ENCODE measurements around the gene GIPC2.
"Not testable (repeated sequence)": the region's sequence is repeated elsewhere in the genome, so short reads cannot be mapped to it uniquely, and the experiment has no call there.

Gene GIPC2

GRCh38 chr1:78038071-78038470 lies 7.7 kb upstream of the GIPC2 start:
- no peak for DNase-seq (ENCODE audit: low spot score)

- no peak for DNase-seq (ENCODE audit: low spot score)
These were observed 7.3 kb upstream of the GIPC2 start for GRCh38 chr1:78038491-78038939.

- no peak for DNase-seq (ENCODE audit: low spot score)
These were observed 5.2 kb upstream of the GIPC2 start for GRCh38 chr1:78040484-78041089.

DNA sequence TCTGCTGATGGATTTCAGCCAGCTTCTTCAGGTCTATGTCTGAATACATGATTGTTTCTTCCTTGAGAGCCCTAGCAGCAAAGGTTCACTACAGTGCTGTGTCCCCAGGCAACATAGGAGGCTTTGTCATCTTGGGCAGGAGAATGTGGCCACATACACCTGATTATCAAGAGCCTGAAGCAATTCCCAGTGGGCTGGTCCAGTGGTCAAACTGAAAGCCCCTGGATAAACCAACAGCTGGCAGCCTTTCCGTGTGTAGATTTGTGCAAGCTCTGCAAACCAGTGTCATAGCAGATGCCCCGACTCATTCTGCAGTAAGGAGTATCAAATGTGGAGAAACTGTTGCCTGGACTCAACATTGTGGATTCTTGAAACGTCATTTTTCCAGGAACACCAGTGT lies 2.3 kb upstream of the GIPC2 start:
- DNase-seq (ENCODE audit: low spot score): no peak

DNA sequence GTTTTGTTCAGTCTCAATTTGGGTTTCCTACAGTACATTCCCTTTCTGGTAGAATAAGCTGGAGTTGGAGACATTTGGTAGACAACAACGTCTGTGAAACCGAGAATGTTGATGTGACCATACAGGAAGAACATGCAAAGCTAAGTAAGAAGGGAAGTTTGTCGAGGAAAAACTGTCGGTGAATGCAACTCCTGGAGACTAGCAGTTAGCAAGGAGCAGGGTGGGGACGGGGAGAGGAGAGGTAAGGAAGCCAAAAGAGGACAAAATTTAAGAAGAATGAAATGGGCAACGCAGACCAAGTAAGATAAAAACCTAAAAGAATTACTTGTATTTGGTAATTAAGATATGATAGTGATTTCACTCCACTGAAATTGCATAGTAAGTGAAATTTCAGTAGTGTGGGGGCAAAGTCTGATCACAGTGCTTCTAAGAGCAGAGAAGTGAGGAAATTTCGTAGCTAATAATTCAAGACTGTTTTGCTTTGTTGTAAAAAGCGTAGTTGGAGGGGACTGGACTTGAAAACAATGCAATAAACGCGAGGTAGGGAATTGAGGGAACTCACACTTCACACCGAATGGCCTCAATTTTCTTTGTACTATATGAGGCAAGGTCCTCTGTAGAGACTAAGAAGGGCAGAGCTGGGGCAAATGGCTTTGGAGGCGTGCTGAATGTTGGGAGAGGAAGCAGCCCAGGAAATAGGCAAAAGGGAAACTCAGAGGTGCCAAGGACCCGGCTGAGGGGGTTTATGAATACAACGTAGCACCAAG lies 787 bp upstream of the GIPC2 start:
- no peak for DNase-seq (ENCODE audit: low spot score)

DNA sequence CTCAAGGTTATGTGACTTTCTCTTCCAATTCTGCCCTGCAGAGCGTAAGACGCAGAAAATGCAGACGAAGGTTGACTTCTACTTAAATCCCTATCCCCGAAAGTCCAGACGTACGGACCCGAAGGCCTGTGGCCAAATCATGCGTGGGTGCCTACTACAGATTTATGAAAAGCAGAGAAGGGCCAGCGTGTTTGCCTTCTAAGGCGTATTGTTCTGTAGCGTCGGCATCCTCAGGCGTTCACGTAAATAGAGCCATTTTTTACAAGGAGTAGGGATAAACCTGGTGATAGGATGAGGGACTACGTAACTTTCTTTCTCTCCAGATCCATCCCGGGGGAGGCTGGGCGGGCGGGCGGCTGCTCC lies 222 bp upstream of the GIPC2 start:
- DNase-seq (ENCODE audit: low spot score): no peak

DNA sequence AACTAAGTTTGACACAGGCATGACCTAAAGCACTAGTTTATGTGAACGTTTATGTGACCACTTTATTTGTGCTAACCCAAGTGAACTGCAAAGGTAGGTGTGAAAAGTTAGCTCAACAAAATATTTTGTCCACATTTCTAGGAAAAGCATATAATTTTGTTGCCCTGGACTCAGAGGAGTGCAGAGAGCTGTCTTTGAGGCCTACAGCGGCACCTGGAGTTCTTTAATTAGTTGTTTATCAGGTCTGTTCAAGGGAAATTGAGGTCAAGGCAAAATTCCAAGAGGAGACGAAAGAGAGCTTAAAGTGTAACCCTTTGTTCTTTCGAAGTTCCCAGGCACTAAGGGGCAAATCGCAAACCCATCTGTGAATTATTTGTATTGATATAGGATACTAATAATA lies 1.3 kb downstream of the GIPC2 start:
- DNase-seq (ENCODE audit: low spot score): no peak

DNA sequence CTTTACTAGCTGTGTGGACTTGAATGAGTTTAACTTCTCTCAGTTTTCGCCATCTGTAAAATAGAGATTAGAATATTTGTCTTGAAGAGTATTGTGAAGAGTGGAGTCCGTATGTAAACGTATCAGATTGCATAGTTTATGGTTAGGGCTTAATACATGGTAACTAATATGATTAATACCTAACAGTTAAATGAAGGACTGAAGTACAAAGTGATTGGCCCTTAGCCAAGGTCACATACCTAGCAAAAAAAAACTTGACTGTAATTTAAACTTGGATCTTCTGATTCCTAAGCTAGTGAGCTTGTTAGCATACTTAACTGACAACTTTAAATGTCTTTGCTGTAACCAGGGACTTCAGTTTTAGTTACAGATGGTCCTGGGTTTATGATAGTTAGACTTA lies 1.9 kb downstream of the GIPC2 start:
- DNase-seq (ENCODE audit: low spot score): no peak

GRCh38 chr1:78048446-78048845 lies 2.7 kb downstream of the GIPC2 start:
- no peak for DNase-seq (ENCODE audit: low spot score)

DNA sequence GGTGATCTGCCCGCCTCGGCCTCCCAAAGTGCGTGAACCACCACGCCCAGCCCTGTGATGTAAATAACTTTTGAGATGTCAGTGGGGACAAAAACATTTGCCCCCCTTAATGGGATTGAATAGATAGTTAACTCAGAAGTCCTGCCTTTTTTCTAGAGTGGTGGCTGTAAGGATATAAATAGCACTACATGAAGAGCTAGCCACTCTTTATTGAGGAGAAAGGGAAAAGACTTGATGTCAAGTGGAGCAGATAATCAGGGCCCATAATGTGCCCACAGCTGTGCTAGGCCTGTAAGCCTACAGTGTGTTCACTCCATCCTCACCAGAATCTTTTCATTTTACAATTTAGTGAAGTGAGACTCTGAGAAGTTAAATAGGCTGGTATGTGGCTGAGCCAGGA lies 3.6 kb downstream of the GIPC2 start:
- DNase-seq (ENCODE audit: low spot score): no peak

GRCh38 chr1:78051005-78051404 lies 5.2 kb downstream of the GIPC2 start:
- DNase-seq (ENCODE audit: low spot score): no peak

GRCh38 chr1:78052685-78053405 lies 7.1 kb downstream of the GIPC2 start:
- DNase-seq (ENCODE audit: low spot score): no peak

GRCh38 chr1:78053498-78053897 lies 7.7 kb downstream of the GIPC2 start:
- DNase-seq (ENCODE audit: low spot score): no peak

GRCh38 chr1:78054559-78054958 lies 8.8 kb downstream of the GIPC2 start:
- no peak for DNase-seq (ENCODE audit: low spot score)

GRCh38 chr1:78054972-78055371 lies 9.2 kb downstream of the GIPC2 start:
- no peak for DNase-seq (ENCODE audit: low spot score)

GRCh38 chr1:78055565-78056132 lies 9.9 kb downstream of the GIPC2 start:
- DNase-seq (ENCODE audit: low spot score): no peak

DNA sequence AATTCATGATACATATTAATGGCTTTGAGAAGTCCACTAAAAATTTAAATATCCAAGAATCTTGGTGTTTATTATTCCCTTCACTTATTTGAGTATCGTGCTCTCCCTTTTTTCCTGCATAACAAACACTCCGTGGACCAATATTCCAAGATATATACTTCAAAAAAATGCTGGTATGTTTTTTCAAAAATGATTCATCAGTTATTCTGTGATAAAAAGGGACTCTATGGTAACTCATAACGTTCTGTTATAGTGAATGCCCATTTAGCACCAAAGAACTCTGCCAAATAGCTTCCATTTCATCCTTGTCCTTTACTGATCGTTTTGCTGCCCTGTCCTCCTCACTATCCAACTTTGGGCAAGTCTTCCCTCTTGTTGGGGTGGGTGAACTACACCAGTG lies 12.9 kb downstream of the GIPC2 start:
- no peak for DNase-seq (ENCODE audit: low spot score)

- no peak for DNase-seq (ENCODE audit: low spot score)
These were observed 15.2 kb downstream of the GIPC2 start for GRCh38 chr1:78060857-78061563.

GRCh38 chr1:78061825-78062523 lies 16.2 kb downstream of the GIPC2 start:
- no peak for DNase-seq (ENCODE audit: low spot score)

GRCh38 chr1:78064886-78065285 lies 19.1 kb downstream of the GIPC2 start:
- not testable (repeated sequence) for DNase-seq (ENCODE audit: low spot score)

DNA sequence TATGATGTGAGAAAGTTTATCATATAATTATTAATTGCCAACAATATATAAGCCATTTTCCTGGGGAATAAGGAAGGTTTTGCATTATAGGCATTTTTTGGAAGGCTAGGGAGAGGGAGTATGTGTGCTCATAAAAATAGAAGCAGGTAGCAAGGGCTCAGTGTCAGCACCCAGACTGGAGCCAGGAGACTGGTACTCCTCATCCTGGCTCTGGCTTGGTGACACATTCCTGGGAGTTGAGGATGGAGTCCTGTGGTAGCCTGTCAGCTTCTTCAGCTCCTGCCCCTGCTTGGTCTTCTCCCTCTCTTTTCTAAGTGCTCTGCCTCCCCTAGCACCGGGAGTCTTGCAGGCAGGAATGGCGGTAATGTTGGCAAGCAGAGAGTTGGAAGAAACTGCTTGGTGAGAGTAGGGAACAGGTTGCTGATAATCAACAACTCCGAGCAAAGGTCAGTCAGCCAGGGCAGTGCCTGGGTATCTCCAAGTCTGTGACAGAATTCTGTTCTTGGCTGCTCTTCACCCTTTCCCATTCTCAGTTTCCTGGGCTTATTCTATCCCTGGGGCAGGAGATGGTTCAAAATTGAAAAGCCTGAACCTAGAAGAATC lies 23.0 kb downstream of the GIPC2 start:
- no peak for DNase-seq (ENCODE audit: low spot score)

Data from SW480 (cell line).